ENCODE measurements around the gene TBX15. TPM values are rescaled to one million over a fixed set of nuclear protein-coding genes. Genes with fewer than 3 reads are reported as not detected.

Gene TBX15
- polyA plus RNA-seq (2012; ENCODE audit: insufficient read length, low read depth): 36.2 TPM

DNA sequence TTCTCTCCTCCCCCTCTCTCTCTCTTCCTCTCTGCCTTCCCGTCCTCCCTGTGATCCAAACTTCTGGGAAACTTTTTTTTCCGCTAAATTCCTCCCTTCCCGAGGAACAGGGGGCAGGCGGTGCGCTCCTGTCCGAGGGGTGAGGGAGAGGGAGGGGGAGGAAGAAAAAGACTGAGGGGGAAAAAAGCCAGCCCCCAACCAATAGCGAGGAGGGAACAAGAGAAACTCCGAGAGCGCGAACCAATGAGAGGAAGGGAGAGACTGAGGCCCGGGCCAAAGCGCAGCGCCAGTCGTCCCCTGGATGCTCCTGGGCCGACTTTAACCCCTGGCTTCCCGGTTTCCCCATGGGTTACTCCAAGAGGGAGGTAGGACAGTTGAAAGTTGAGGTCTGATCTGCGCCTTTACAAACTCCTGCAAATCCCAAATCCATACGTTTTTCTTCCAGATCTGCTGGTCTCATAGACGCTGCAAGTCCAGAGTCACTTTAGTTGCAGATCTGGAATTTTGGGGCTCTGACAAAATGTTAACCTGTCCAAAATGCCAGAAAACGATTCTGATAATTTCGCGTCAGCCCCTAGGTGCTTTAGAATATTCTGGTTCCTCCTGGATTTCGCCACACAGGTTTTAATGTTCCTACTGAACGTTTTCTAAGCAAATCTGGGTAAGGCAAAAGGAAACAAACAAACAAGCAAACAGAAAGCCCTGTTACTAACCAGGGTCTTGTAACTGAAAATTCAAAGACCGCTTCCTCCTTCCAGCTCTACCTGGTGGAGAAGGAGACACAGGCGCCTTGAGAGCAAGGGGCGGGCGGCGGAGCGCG is at the start of gene TBX15:
TBX15 (minus strand) TSS at position 158 of the 820 bp plus-strand sequence. CDS start 548 bp downstream, outside the sequence.
- TF ChIP-seq SIN3A (IDR thresholded peaks at IDR 0.05; ENCODE audit: borderline replicate concordance, insufficient read depth, low read length): no peak
- TF ChIP-seq POLR2AphosphoS5 (IDR thresholded peaks at IDR 0.05; ENCODE audit: low read depth, low read length): no peak
- TF ChIP-seq FOXP2 (optimal IDR thresholded peaks at IDR 0.05; ENCODE audit: borderline replicate concordance, extremely low read depth, extremely low read length, insufficient read depth): no peak
- no peak for TF ChIP-seq REST (IDR thresholded peaks at IDR 0.05; ENCODE audit: insufficient read depth in 1 of 2, low read depth in 2 of 2, low read length in 2 of 2)
- no peak for TF ChIP-seq TAF1 (IDR thresholded peaks at IDR 0.05; ENCODE audit: borderline replicate concordance, insufficient read depth, low read length)

- TF ChIP-seq REST (IDR thresholded peaks at IDR 0.05; ENCODE audit: insufficient read depth in 1 of 2, low read depth in 2 of 2, low read length in 2 of 2) (no peak), FOXP2 (optimal IDR thresholded peaks at IDR 0.05; ENCODE audit: borderline replicate concordance, extremely low read depth, extremely low read length, insufficient read depth) (no peak), POLR2AphosphoS5 (IDR thresholded peaks at IDR 0.05; ENCODE audit: low read depth, low read length) (no peak), SIN3A (IDR thresholded peaks at IDR 0.05; ENCODE audit: borderline replicate concordance, insufficient read depth, low read length) (no peak), TAF1 (IDR thresholded peaks at IDR 0.05; ENCODE audit: borderline replicate concordance, insufficient read depth, low read length) (no peak)
Measured at GRCh38 chr1:119034359-119034758, 46.2 kb upstream of the TBX15 start.

DNA sequence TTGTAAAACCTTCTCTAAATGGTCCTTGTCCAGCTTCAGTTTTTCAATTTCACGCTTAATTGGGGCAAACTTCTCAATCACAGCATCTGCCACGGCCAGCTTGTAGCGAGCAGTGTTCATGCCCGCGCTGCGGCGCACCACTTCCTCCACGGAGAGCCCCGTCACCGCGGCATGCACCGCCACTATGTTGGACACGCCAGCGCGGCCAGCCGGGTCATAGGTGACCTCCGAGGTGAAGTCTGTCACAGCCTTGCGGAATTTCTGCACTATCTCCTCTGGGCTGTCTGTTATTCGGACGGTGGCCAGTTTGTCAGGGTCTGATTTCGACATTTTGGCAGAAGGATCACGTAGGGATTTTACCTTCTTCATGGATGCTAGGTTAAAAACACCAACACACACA is 44.8 kb upstream of the TBX15 start:
- TF ChIP-seq FOXP2 (optimal IDR thresholded peaks at IDR 0.05; ENCODE audit: borderline replicate concordance, extremely low read depth, extremely low read length, insufficient read depth) (no peak), SIN3A (IDR thresholded peaks at IDR 0.05; ENCODE audit: borderline replicate concordance, insufficient read depth, low read length) (no peak), POLR2AphosphoS5 (IDR thresholded peaks at IDR 0.05; ENCODE audit: low read depth, low read length) (no peak), TAF1 (IDR thresholded peaks at IDR 0.05; ENCODE audit: borderline replicate concordance, insufficient read depth, low read length) (no peak), REST (IDR thresholded peaks at IDR 0.05; ENCODE audit: insufficient read depth in 1 of 2, low read depth in 2 of 2, low read length in 2 of 2) (no peak)

- no peak for TF ChIP-seq TAF1 (IDR thresholded peaks at IDR 0.05; ENCODE audit: borderline replicate concordance, insufficient read depth, low read length)
- TF ChIP-seq FOXP2 (optimal IDR thresholded peaks at IDR 0.05; ENCODE audit: borderline replicate concordance, extremely low read depth, extremely low read length, insufficient read depth): no peak
- TF ChIP-seq REST (IDR thresholded peaks at IDR 0.05; ENCODE audit: insufficient read depth in 1 of 2, low read depth in 2 of 2, low read length in 2 of 2): no peak
- no peak for TF ChIP-seq POLR2AphosphoS5 (IDR thresholded peaks at IDR 0.05; ENCODE audit: low read depth, low read length)
- no peak for TF ChIP-seq SIN3A (IDR thresholded peaks at IDR 0.05; ENCODE audit: borderline replicate concordance, insufficient read depth, low read length)
Measured at GRCh38 chr1:119027759-119028158, 39.6 kb upstream of the TBX15 start.

Measured in PFSK-1 (cell line).